Esophagus muscularis mucosa (tissue), 4 donors: ENCODE data around the gene TMEM51.

Experiments
- EP300 ChIP-seq: sonication (generic); formaldehyde crosslinking; IDR thresholded peaks from one replicate; pipeline ENCODE4 v1.6.1; 2017; ENCODE audit warnings: antibody characterized with exemption
- POLR2A ChIP-seq: fragments of 450-650 bp; IDR thresholded peaks from one replicate; pipeline ENCODE4 v1.6.1; 2017; ENCODE audit warnings: antibody characterized with exemption, moderate library complexity, mild to moderate bottlenecking, low read depth
- POLR2AphosphoS5 ChIP-seq, 2 donors: sonication (generic); formaldehyde crosslinking; IDR thresholded peaks; one replicate each; pipeline ENCODE4 v1.6.1; 2017; ENCODE audit warnings: antibody characterized with exemption in 2 of 2
- TF ChIP-seq, protein P1 (sequence below), 3 experiments: fragments of 200-600 bp in 2 of 3; fragments of 450-650 bp in 1 of 3; sonication (generic) in 2 of 3; IDR thresholded peaks; one replicate each; pipeline ENCODE4 v1.5.1; 2017 to 2019; ENCODE audit warnings: antibody characterized with exemption in 3 of 3, mild to moderate bottlenecking in 2 of 3, moderate library complexity in 1 of 3

DNA sequence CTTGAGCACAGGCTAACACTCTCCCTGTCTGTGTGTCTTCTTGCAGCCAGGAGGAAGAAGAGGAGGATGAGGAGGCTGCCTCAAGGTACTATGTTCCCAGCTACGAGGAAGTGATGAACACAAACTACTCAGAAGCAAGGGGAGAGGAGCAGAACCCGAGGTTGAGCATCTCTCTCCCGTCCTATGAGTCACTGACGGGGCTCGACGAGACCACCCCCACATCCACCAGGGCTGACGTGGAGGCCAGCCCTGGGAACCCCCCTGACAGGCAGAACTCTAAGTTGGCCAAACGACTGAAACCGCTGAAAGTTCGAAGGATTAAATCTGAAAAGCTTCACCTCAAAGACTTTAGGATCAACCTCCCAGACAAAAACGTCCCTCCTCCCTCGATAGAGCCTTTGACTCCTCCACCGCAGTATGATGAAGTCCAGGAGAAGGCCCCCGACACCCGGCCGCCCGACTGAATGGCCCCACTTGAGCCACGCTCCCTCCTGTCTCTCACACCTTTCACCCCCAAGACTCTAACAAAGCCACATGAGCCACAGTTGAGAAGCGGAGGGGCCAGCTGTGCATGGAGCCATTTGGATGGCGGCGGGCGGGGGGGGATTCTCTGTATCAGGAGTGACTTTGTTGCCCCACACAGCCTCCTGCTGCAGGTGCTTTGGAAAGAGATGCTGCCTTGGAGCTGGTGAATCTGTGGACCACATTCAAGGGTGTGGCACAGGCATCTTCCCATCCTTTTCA, 65.9 kb downstream of the TMEM51 start:
- TF ChIP-seq, protein P1, sequence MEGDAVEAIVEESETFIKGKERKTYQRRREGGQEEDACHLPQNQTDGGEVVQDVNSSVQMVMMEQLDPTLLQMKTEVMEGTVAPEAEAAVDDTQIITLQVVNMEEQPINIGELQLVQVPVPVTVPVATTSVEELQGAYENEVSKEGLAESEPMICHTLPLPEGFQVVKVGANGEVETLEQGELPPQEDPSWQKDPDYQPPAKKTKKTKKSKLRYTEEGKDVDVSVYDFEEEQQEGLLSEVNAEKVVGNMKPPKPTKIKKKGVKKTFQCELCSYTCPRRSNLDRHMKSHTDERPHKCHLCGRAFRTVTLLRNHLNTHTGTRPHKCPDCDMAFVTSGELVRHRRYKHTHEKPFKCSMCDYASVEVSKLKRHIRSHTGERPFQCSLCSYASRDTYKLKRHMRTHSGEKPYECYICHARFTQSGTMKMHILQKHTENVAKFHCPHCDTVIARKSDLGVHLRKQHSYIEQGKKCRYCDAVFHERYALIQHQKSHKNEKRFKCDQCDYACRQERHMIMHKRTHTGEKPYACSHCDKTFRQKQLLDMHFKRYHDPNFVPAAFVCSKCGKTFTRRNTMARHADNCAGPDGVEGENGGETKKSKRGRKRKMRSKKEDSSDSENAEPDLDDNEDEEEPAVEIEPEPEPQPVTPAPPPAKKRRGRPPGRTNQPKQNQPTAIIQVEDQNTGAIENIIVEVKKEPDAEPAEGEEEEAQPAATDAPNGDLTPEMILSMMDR (IDR thresholded peaks at IDR 0.05): no peak
- TF ChIP-seq POLR2AphosphoS5 (IDR thresholded peaks at IDR 0.05): no peak
- no peak for TF ChIP-seq POLR2A
- no peak for TF ChIP-seq EP300
